HG03066 (cell line): Measurements from ENCODE around the gene PPT2.
"Not testable (repeated sequence)": the region's sequence is repeated elsewhere in the genome, so short reads cannot be mapped to it uniquely, and the experiment has no call there.

ENCODE experiments used
- ATAC-seq: cut with Tn5 transposase; IDR thresholded peaks from one replicate; pipeline ENCODE4 v1.9.1; 2021; ENCODE audit warnings: low read depth; ENCODE audit not compliant: unreplicated experiment

PPT2 gene

DNA sequence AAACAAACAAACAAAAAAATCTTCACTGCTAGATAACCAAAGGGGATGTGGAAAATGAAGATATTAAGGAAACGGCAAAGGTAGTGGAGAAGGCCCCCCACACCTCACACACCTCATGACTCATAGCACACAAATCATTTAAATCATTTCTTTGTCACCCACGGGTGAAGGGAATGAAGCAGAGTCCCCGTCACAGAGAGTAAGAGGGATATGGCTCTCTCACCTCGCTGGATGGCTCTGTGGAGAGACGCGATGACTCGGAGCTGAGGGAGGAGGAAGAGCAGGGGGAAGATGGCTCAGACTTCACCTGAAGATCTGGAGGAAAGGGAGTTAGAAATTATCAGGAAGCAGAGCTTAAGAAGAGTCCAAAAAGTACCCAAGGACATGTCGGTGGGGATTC is 27.1 kb upstream of the PPT2 start:
- no peak for ATAC-seq

- ATAC-seq: no peak
Measured at GRCh38 chr6:32127409-32127716, 26.6 kb upstream of the PPT2 start.

- ATAC-seq: peak; percentile 81
Measured at GRCh38 chr6:32127717-32128592, 26.0 kb upstream of the PPT2 start, which contains the start of gene ATF6B. TSS of gene ATF6B (minus strand) at chr6:32128246. CDS start at chr6:32128207, 39 bp downstream.

DNA sequence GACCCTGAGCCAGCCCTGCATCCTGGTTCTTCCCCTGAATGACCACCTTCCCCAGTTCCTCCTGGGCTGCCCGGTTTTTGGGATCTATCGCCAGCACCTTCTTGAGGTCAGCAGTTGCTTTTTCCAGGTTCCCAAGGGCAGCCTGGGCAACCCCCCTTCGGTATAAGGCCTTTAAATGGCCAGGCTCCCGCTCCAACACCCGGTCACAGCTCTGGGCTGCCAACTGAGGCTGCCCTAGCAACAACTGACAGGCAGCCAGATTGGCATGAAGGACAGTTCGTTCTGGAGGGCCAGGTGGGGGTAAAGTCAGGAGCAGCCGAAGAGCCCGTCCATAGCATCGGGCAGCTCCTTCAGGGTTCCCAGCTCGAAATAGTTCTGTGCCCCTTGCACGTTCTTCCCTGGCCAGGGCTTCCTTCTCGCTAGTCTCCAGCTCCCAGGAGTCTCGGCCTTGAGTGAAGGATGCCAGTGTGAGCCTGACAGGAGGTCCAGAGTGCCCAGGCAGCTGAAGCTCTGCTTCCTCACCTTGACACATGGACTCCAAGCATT is 25.1 kb upstream of the PPT2 start:
- ATAC-seq: no peak

- no peak for ATAC-seq
Measured at GRCh38 chr6:32129297-32130088, 24.4 kb upstream of the PPT2 start.

DNA sequence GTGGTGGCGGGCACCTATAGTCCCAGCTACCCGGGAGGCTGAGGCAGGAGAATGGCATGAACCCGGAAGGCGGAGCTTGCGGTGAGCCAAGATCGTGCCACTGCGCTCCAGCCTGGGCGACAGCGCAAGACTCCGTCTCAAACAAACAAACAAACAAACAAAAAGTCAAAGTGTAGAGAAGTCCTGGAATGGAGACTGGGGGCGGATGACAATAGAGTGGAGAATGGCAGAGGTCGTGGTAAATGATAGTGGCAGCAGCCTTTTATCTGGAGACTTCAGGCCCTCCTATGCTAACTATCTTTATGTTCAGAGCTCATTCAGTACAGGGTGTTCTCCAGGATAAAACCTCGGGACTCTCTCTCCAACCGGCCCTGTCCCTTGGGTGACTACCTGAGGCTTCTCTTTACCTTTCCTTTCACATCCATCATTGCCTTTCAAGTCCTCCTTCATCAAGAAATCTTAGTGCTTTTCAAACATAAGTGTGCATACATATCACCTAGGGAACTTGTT is 22.4 kb upstream of the PPT2 start:
- ATAC-seq: no peak

- no peak for ATAC-seq
Measured at GRCh38 chr6:32132110-32132509, 21.8 kb upstream of the PPT2 start.

- no peak for ATAC-seq
Measured at GRCh38 chr6:32133786-32134185, 20.2 kb upstream of the PPT2 start.

DNA sequence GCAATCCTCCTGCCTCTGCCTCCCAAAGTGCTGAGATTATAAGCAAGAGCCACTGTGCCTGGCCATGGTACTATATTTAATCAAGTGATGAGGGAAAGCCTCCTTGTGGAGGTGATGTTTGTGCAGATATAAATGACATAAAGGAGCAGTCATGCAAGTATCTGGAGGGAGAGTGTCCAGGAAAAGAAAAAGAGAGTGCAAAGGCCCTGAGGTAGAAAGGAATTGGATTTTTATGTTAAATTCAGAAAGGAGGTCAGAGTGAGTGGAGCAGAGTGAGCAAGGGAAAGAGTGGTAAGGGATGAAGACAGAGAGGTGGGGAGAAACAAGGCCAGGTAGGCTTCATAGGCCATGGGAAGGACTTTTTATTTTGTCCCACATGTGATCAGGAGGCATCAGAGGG is 16.5 kb upstream of the PPT2 start:
- no peak for ATAC-seq

DNA sequence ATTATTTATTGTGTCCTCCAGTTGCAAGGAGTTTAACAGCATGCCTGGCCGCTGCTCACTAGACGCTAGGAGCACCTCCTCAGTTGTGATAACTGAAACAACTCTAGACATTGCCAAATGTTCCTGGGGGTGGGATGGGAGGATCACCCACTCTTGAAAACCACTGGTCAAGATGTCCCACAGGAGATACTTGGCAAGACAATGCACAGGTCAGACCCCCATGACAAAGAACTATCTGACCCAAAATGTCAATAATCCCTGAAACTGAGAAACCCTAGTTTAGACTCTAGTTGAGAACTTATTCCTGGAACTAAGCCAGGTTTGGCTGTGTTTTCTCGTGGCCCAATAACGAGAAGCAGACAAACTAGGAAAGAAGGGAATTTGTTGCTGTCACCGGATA is 14.4 kb upstream of the PPT2 start:
- ATAC-seq: no peak

- ATAC-seq: no peak
Measured at GRCh38 chr6:32140420-32141046, 13.4 kb upstream of the PPT2 start.

DNA sequence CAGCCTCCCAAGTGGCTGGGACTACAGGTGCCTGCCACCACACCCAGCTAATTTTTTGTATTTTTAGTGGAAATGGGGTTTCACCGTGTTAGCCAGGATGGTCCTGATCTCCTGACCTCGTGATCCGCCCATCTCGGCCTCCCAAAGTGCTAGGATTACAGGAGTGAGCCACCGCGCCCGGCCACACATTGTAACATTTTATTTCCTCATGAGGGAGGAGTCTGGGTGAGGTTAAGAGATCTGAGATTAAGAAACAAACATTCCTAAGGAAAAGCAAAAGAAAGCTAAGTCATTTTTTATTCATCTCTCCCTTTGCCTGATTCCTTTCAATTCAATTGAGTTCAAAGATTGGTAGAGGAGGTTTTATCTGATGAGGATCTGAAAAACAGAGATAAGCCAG is 9.7 kb upstream of the PPT2 start:
- ATAC-seq: not testable (repeated sequence)

- no peak for ATAC-seq
Measured at GRCh38 chr6:32146287-32146686, 7.7 kb upstream of the PPT2 start.

DNA sequence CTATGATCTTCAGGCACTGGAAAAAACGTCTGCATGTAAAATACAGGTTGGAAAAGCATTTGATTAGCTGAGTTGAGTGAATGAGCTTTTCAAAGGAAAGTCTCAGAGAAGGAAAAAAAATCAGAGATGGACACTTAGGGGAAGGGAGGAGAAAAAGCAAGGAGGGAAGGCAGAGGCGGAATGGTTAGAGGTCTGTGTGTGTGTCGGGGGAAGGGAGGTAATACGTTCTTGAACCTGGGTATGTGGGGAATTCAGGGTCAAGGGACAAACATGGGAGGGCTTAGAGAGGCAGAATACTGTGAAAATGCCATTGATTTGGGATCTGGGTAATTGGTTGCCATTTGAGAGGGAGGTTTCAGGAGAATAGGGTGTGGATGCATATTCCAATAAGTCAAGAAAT is 7.3 kb upstream of the PPT2 start:
- ATAC-seq: no peak

GRCh38 chr6:32147401-32148132 is 6.4 kb upstream of the PPT2 start:
- ATAC-seq: no peak

GRCh38 chr6:32148289-32149091 is 5.5 kb upstream of the PPT2 start:
- ATAC-seq: no peak

- ATAC-seq: no peak
Measured at GRCh38 chr6:32149092-32149755, 4.7 kb upstream of the PPT2 start.

DNA sequence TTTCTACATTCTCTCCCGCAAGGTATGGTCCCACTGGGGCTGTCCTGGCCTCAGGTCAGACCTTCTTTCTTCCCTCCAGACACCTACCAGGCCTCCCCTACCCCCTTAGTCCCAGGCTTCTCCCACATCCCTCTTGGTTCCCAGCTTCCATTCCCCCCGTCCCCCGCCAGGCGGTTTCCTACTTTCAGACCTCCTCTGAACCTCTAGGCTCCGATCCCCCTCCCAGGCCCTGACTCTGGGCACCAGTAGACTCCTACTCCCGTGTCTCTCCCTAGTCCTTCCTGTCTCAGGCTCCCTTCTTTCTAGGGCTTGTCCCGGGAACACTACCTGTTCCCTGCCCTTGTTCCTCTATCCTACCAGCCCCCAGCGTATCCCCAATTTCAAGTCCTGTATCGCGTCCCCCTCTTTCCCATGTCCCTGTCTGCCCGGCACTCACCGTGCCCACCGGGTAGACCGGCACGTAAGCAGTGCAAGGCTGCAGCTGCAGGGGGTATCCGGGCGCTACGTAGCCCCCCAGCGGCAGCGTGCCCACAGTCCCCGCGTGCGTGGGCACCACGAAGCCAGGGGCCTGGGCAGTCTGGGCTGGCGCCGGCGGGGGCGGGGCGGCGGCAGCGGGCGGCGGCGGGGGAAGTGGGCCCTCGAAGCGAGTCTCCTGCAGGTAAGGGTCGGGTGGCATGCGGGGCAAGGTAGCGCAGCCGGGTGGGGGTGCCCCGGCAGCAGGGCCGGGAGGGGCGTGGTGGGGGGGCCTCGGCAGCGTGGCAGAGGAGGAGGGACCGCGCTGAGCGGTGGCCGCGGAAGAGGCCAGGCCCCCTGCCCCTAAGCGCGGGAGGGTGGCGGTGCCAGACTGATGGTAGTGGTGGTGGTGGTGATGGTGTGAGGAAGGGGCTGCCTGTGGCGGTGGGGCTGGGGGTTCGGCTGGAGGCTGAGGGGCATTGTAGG is 3.7 kb upstream of the PPT2 start:
- no peak for ATAC-seq
